Activated T-cell treated with anti-CD3 and anti-CD28 coated beads, Interleukin-2, amount 50 U/mL, for 4 hours (primary cell): Measurements from ENCODE around the gene NPY2R. TPM values are rescaled to one million over a fixed set of nuclear protein-coding genes. Genes with fewer than 3 reads are reported as not detected.

Experiments used
- ATAC-seq, 2 donors: fragments of 200-7000 bp; cut with Tn5 transposase; one replicate each; pipeline ENCODE4 v1.10.0; 2021
- DNase-seq: peaks from one replicate; pipeline ENCODE4 v3.0.0-alpha.2; 2020
- H3K27me3 Mint-ChIP-seq: one replicate; pipeline ENCODE4 v1.8.0; 2021; ENCODE audit warnings: low read depth, mixed read lengths
- H3K36me3 Mint-ChIP-seq: one replicate; pipeline ENCODE4 v1.8.0; 2022; ENCODE audit warnings: mixed read lengths; ENCODE audit not compliant: insufficient read depth
- H3K4me1 Mint-ChIP-seq: one replicate; pipeline ENCODE4 v1.8.0; 2021; ENCODE audit warnings: low read depth, mixed read lengths
- H3K4me3 Mint-ChIP-seq: one replicate; pipeline ENCODE4 v1.8.0; 2021; ENCODE audit warnings: mild to moderate bottlenecking, moderate library complexity, mixed read lengths
- H3K9me3 Mint-ChIP-seq: one replicate; pipeline ENCODE4 v1.8.0; 2021; ENCODE audit warnings: mixed read lengths
- total RNA-seq, 3 donors: library from RNA; stranded (reverse); gene quantifications; one replicate each; pipeline ENCODE4 v1.2.1, GENCODE V29; 2021

Gene NPY2R, protein sequence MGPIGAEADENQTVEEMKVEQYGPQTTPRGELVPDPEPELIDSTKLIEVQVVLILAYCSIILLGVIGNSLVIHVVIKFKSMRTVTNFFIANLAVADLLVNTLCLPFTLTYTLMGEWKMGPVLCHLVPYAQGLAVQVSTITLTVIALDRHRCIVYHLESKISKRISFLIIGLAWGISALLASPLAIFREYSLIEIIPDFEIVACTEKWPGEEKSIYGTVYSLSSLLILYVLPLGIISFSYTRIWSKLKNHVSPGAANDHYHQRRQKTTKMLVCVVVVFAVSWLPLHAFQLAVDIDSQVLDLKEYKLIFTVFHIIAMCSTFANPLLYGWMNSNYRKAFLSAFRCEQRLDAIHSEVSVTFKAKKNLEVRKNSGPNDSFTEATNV
- not detected for total RNA-seq

DNA sequence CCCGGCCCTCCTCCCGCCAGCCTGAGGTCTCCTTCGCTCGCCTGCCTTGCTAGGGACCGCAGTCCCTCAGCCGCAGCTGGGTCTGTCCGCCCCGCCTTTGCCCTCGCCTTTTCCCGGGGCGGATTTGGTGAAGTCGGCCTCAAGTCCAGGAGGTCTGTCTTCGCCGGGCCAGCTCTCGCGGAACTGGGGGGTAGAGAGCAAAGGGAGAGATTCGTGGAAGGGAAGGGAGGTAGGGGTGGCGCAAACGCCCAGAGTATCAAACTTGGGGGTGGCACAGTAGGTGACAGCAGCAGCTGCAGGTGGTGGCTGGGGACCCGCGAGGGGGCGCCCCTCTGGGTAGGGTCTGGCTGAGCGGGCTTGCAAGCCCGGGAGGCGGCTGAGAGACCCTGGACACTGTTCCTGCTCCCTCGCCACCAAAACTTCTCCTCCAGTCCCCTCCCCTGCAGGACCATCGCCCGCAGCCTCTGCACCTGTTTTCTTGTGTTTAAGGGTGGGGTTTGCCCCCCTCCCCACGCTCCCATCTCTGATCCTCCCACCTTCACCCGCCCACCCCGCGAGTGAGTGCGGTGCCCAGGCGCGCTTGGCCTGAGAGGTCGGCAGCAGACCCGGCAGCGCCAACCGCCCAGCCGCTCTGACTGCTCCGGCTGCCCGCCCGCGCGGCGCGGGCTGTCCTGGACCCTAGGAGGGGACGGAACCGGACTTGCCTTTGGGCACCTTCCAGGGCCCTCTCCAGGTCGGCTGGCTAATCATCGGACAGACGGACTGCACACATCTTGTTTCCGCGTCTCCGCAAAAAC is at the start of gene NPY2R:
Gene NPY2R, plus strand, starts transcription at position 379 of the 797 bp plus-strand sequence. CDS start 5,304 bp downstream, outside the sequence.
- Mint-ChIP-seq H3K4me3 (no peak within 1 kb of the TSS), H3K36me3 (no peaks in the 10 kb centered on the region), H3K9me3 (no peaks in the 10 kb centered on the region), H3K4me1 (no peaks in the 10 kb centered on the region), H3K27me3 (peaks cover 38% of the 10 kb centered on the region)
- DNase-seq = no peak
- ATAC-seq = no peak

DNA sequence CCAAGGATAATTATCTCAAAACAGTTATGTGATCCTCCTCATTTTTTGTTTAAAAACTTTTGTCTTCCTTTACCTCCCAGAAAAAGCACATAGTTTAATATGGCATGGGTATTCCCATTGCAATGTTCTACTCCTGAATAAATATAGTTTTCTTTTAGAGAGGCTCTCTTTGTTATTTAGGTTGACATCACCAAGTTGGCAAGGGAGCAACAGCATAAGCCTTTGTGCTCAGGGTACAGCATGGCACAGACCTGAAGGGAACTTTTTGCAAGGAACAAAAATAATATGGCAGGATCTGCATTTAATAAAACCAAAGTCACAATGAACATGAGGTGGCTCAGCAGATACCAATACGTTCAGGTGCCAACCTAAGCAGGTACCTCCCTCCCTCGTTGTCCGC is 47.1 kb upstream of the NPY2R start:
- no peak for ATAC-seq
- Mint-ChIP-seq H3K4me3 (no peak overlapping the region), H3K36me3 (no peaks in the 10 kb centered on the region)

DNA sequence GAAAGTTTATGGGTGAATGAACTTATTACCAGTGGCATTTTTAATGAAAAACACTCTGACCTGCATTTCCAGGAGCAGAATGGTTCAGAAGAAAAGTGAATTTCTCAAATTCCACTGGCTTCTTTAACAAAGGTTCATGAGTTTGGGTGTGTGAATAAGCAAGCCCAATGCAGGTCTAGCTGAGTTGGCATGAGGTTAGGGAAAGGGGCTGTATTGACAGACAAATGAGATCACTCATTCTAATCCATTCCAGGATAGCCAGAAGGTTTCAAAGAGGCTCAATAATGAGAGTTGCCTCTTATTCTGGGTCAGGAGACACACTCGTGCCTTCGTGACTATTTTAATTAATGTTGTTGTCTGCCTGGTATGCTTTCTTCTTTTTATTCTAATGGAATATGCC is 43.7 kb upstream of the NPY2R start:
- peaks cover 3% of the 10 kb centered on the region for H3K9me3 Mint-ChIP-seq
- no peak for DNase-seq
- no peak overlapping the region for H3K4me3 Mint-ChIP-seq
- H3K27me3 Mint-ChIP-seq = no peaks in the 10 kb centered on the region
- no peaks in the 10 kb centered on the region for H3K36me3 Mint-ChIP-seq
- H3K4me1 Mint-ChIP-seq = no peaks in the 10 kb centered on the region
- ATAC-seq = no peak

More for the DNA sequence above, 47.1 kb upstream of the NPY2R start:
- DNase-seq = no peak
- no peaks in the 10 kb centered on the region for H3K27me3 Mint-ChIP-seq
- H3K4me1 Mint-ChIP-seq = no peaks in the 10 kb centered on the region
- no peaks in the 10 kb centered on the region for H3K9me3 Mint-ChIP-seq

DNA sequence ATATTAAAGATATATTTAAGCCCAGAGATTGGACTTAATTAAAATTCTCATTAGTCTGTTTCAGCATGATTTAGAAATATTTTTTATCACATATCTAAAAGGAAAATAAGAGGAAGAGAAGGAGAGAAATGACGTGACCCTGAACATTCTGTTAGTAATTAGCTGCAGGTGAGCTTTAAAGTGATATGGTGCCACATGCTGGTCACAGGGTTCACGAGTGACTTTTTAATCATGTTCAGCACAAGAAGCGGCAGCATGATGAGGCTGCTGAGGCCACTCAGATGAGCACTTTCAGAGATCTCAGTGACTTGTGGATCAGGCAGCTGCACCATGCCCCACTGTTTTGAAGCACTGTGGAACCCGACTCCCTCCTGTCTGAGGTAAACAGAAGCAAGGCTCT is 37.9 kb upstream of the NPY2R start:
- no peak for DNase-seq
- Mint-ChIP-seq H3K27me3 (no peaks in the 10 kb centered on the region), H3K36me3 (no peaks in the 10 kb centered on the region)

DNA sequence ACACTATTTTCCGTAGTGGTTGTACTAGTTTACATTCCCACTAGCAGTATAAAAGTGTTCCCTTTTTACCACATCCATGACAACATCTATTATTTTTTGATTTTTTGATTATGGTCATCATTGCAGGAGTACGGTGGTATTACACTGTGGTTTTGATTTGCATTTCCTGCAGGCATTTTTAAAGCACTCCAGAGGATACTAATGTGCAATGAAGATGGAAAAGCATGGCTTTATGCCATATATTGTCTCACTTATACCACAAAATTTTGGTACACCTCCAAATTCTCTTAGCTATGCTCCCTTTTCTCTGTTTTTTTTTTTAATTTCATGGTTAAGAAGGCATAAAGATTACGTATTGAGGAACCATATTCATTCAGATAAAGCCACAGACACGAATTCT is 35.1 kb upstream of the NPY2R start:
- peaks cover 3% of the 10 kb centered on the region for H3K9me3 Mint-ChIP-seq
- no peaks in the 10 kb centered on the region for H3K4me1 Mint-ChIP-seq
- ATAC-seq (no peak), DNase-seq (no peak)
- H3K27me3 Mint-ChIP-seq = no peaks in the 10 kb centered on the region
- no peaks in the 10 kb centered on the region for H3K36me3 Mint-ChIP-seq
- no peak overlapping the region for H3K4me3 Mint-ChIP-seq

More for the DNA sequence above, 37.9 kb upstream of the NPY2R start:
- Mint-ChIP-seq H3K4me3 (no peak overlapping the region), H3K4me1 (no peaks in the 10 kb centered on the region), H3K9me3 (peaks cover 3% of the 10 kb centered on the region)
- ATAC-seq = no peak

DNA sequence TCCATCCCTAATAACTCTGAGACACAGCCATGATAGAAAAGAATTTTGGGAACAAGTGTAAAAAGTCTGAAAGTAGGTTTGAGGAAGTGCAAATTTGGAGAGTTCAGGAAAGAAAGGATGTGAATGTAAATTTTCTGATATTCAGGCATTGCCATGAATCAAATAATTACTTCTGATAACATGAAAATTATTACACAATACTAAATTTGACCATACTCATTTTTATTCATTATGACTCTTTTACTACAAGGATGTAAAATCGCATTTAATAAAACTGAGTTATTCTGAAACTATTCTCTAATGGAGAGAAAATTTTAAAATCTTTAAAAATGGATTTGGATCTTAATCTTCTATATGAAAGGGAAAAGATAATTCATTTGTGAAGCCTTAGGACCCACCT is 33.8 kb upstream of the NPY2R start:
- Mint-ChIP-seq H3K9me3 (no peaks in the 10 kb centered on the region), H3K36me3 (no peaks in the 10 kb centered on the region), H3K4me1 (no peaks in the 10 kb centered on the region), H3K27me3 (no peaks in the 10 kb centered on the region), H3K4me3 (no peak overlapping the region)
- ATAC-seq (no peak), DNase-seq (no peak)

DNA sequence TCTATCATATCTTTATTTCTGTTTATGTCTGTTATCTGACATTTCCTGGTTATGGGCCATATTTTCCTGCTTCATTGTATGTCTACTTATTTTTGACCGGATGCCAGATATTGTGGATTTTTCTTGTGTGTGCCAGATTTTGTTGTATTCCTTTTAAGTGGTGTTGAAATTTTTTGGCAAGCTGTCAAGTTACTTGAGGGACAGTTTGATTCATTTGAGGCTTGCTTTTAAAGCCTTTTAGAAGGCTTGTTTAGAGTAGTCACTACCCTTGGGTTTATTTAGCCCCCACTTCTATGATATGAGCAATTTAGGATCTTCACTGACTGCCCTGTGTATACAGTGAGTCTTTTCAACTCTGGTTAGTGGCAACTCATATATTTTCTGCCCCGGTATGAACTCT is 29.2 kb upstream of the NPY2R start:
- Mint-ChIP-seq H3K36me3 (no peaks in the 10 kb centered on the region), H3K4me3 (no peak overlapping the region), H3K4me1 (no peaks in the 10 kb centered on the region), H3K27me3 (peaks cover 2% of the 10 kb centered on the region), H3K9me3 (no peaks in the 10 kb centered on the region)
- no peak for ATAC-seq
- no peak for DNase-seq

DNA sequence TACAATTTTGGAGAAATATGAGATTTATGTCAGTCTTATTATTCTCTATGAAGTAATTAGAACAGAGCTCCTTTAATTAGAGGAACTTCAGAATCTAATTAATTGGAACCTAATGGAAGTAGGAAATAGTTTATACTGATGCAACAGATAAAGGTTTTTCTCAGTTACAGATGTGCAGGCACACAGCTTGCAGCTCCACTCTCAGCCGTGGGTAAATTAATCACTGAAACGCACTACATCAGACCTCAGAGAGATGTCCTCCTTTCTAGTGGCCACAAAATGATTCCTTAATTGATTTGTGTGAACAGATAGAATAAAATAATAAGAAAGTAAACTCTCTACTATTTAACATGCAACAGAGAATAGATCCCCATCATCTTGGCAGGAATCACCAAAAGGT is 21.5 kb upstream of the NPY2R start:
- H3K27me3 Mint-ChIP-seq = peaks cover 2% of the 10 kb centered on the region
- no peaks in the 10 kb centered on the region for H3K4me1 Mint-ChIP-seq
- H3K4me3 Mint-ChIP-seq = no peak overlapping the region
- no peak for DNase-seq
- no peak for ATAC-seq
- H3K36me3 Mint-ChIP-seq = no peaks in the 10 kb centered on the region
- no peaks in the 10 kb centered on the region for H3K9me3 Mint-ChIP-seq

DNA sequence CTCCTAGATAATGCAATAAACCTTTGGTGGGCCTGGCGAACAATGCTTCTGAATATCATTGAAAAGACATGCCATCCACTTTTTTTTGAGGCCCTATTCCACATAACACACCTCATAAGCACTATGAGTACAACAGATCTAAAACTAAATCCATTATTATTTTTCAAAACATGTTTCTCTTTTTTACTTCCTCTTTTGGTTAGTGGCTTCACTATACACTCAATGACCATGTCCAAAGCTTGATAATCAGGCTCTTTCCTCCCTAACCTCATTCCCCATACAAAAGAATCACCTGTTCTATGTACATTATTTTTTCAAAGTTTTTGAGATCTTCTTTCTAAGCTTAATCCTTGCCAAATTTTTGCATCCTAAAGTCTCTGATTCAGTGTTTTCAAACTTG is 20.4 kb upstream of the NPY2R start:
- no peak for ATAC-seq
- no peaks in the 10 kb centered on the region for H3K36me3 Mint-ChIP-seq
- peaks cover 2% of the 10 kb centered on the region for H3K27me3 Mint-ChIP-seq
- no peaks in the 10 kb centered on the region for H3K4me1 Mint-ChIP-seq
- H3K9me3 Mint-ChIP-seq = no peaks in the 10 kb centered on the region
- DNase-seq = no peak
- no peak overlapping the region for H3K4me3 Mint-ChIP-seq

DNA sequence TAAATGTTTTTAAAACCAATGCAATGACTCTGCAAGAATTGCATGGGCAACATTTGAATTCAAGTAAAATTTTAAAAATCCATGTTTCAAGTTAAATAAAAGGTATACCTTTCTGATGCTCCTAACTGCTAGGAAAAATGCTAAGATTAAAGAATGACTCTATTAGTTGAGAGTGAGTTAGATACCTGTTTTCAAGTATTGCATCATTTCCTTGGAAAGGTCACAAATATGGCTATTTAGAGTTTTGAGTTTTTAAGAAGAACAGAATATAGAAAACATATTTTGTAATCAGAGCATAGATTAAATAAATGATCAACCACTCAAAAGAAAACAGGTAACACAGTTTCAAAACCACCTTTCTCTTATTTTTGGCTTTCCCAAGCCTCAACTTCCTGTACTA is 18.3 kb upstream of the NPY2R start:
- H3K36me3 Mint-ChIP-seq = no peaks in the 10 kb centered on the region
- no peak for DNase-seq
- no peaks in the 10 kb centered on the region for H3K27me3 Mint-ChIP-seq
- no peak for ATAC-seq
- no peaks in the 10 kb centered on the region for H3K4me1 Mint-ChIP-seq
- H3K9me3 Mint-ChIP-seq = no peaks in the 10 kb centered on the region
- H3K4me3 Mint-ChIP-seq = no peak overlapping the region

DNA sequence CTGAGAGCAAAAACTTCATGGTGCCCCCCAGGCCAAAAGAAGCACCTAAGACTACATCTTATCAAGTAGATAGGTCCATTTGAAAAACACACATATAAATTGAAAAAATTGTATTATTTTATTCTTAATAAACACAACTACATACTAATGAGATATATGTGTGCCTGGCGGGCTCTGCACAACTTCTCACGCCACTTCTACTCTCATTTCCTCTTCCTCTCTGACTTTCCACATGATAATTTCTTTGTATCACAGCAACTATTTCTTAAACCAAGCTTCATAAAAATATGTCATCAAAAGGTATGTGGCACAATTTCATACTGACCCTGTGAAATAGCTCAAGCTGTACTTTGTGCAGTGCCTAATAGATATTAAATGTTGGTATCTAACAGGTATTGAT is 10.7 kb upstream of the NPY2R start:
- DNase-seq (no peak), ATAC-seq (no peak)
- Mint-ChIP-seq H3K36me3 (no peaks in the 10 kb centered on the region), H3K4me3 (no peak overlapping the region), H3K4me1 (no peaks in the 10 kb centered on the region), H3K27me3 (peaks cover 2% of the 10 kb centered on the region), H3K9me3 (no peaks in the 10 kb centered on the region)

DNA sequence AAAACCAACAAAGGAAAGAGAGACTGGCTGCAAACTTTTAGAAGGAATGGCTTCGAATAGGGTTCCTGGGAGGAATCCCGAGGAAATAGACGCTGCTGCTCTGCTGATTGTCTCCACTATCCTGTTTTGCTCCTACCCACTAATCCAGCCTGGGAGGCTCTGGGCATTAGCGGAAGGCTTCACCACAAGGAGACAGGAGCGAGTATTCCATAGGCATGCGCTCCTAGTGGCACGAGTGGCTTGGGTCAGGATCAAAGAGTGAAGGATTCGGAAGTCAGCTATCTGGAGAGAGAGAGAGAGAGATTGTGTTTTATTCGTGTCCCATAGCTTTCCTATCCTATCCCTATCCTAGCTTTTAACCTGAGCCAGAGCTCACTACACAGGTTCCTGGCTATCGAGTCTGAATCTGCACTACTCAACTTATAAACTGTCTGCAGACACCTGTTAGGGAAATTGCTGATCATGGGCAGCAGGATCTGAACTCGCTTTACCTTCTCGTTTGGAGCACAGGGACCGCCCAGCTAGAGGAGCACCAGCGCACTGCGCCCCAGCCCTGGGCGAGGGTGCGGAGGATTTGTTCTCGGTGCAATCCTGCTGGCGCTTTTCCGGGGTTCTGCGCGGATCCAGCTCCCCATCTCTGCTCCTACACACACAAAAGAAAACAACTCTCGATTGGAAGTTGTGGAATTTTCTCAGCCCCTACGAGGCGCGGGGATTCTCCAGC is 740 bp upstream of the NPY2R start:
- no peak overlapping the region for H3K4me3 Mint-ChIP-seq
- DNase-seq (no peak), ATAC-seq (no peak)
- H3K4me1 Mint-ChIP-seq = no peaks in the 10 kb centered on the region
- H3K27me3 Mint-ChIP-seq = peaks cover 38% of the 10 kb centered on the region
- H3K36me3 Mint-ChIP-seq = no peaks in the 10 kb centered on the region
- no peaks in the 10 kb centered on the region for H3K9me3 Mint-ChIP-seq

DNA sequence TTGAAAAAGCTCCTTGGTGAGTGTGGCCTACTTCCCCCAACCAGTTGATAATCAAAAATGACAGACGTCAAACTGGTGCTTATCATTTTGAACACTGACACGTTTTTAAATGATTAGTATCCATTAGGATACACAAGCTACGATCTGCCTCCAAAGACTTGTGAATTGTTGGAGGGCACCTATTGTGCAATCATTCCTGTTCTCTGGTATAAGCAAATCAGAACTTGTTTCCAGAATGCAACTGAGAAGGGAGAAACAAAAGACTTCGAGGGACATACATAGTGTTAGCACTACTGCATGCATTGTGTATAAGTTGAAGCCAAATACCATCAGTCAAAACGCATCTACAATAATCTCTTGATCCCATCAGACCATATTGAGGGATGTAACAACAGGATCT is 11.6 kb downstream of the NPY2R start:
- ATAC-seq = no peak
- H3K9me3 Mint-ChIP-seq = peaks cover 5% of the 10 kb centered on the region
- H3K36me3 Mint-ChIP-seq = no peaks in the 10 kb centered on the region
- no peak for DNase-seq
- no peak overlapping the region for H3K4me3 Mint-ChIP-seq
- H3K27me3 Mint-ChIP-seq = peaks cover 2% of the 10 kb centered on the region
- no peaks in the 10 kb centered on the region for H3K4me1 Mint-ChIP-seq

DNA sequence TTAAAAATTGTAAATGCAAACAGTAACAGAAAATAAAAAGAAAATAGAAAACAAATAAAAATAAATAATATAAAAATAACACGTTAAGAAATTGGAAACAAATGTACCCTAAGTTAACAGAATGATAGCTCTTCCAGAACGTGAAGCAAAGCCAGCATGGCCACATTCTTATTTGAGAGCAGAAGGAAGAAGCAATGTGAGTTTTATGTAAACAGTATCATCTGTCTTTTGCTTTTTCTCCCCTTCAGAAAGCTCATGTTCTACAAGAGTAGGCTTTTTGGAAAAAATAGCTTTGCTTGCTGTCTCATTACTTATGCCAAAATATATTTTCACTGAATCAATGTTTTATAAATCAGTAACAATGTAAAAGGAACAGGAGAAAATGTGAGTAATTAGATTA is 18.7 kb downstream of the NPY2R start:
- Mint-ChIP-seq H3K4me3 (no peak overlapping the region), H3K4me1 (no peaks in the 10 kb centered on the region), H3K36me3 (no peaks in the 10 kb centered on the region), H3K9me3 (no peaks in the 10 kb centered on the region), H3K27me3 (no peaks in the 10 kb centered on the region)
- ATAC-seq = no peak
- no peak for DNase-seq
